Neuronal stem cell (in vitro differentiated cells): ENCODE data around the gene WDR72.

ENCODE experiments used
- DNase-seq: peaks from one replicate; pipeline ENCODE4 v3.0.0-alpha.2; 2013; ENCODE audit warnings: low spot score
- H2AFZ ChIP-seq: one replicate; pipeline ENCODE4 v1.6.1; 2013; ENCODE audit warnings: mild to moderate bottlenecking, low read length, inconsistent platforms
- H2AK5ac ChIP-seq: 2 replicates; pipeline ENCODE4 v1.6.1; 2013; ENCODE audit warnings: low read depth, mild to moderate bottlenecking, inconsistent platforms, low read length, moderate library complexity, mixed read lengths
- H2BK120ac ChIP-seq: 2 replicates; pipeline ENCODE4 v1.6.1; 2013; ENCODE audit warnings: low read depth, mild to moderate bottlenecking, inconsistent platforms, low read length, moderate library complexity, mixed read lengths
- H2BK12ac ChIP-seq: one replicate; pipeline ENCODE4 v1.6.1; 2013; ENCODE audit warnings: low read length, inconsistent platforms
- H2BK15ac ChIP-seq: 2 replicates; pipeline ENCODE4 v1.6.1; 2013; ENCODE audit warnings: mild to moderate bottlenecking, low read length, inconsistent platforms, mixed read lengths
- H2BK5ac ChIP-seq: one replicate; pipeline ENCODE4 v1.6.1; 2013; ENCODE audit warnings: inconsistent platforms, mild to moderate bottlenecking, low read length, moderate library complexity
- H3K14ac ChIP-seq: one replicate; pipeline ENCODE4 v1.6.1; 2013; ENCODE audit warnings: low read length, inconsistent platforms
- H3K18ac ChIP-seq: 2 replicates; pipeline ENCODE4 v1.6.1; 2013; ENCODE audit warnings: low read length, inconsistent platforms
- H3K23ac ChIP-seq: 2 replicates; pipeline ENCODE4 v1.6.1; 2013; ENCODE audit warnings: low read depth, mild to moderate bottlenecking, mixed read lengths, low read length, inconsistent platforms; ENCODE audit not compliant: poor library complexity
- H3K27ac ChIP-seq: replicated peaks from 3 replicates; pipeline ENCODE4 v1.5.1; 2013; ENCODE audit warnings: low read length, inconsistent platforms
- H3K27me3 ChIP-seq, 3 experiments: 2 replicates each; pipeline ENCODE4 v1.6.1; 2013; ENCODE audit warnings: low read length in 3 of 3, mild to moderate bottlenecking in 2 of 3, inconsistent platforms in 1 of 3, low read depth in 1 of 3, mixed read lengths in 1 of 3, moderate library complexity in 1 of 3; ENCODE audit not compliant: control insufficient read depth in 3 of 3, insufficient read depth in 3 of 3
- H3K36me3 ChIP-seq, 2 donors: replicated peaks in 1 of 2; 2 replicates each; pipeline ENCODE4 v1.6.1; 2013; ENCODE audit warnings: low read length in 2 of 2; ENCODE audit not compliant: control insufficient read depth in 2 of 2, insufficient read depth in 2 of 2
- H3K4ac ChIP-seq: 2 replicates; pipeline ENCODE4 v1.6.1; 2013; ENCODE audit warnings: inconsistent platforms, mild to moderate bottlenecking, low read length, moderate library complexity
- H3K4me1 ChIP-seq, 2 donors: 1 replicate in 1 of 2; 2 replicates in 1 of 2; pipeline ENCODE4 v1.6.1; 2013; ENCODE audit warnings: low read length in 2 of 2, low read depth in 1 of 2; ENCODE audit not compliant: control insufficient read depth in 2 of 2, insufficient read depth in 1 of 2
- H3K4me2 ChIP-seq: one replicate; pipeline ENCODE4 v1.6.1; 2013; ENCODE audit warnings: mild to moderate bottlenecking, low read length, inconsistent platforms; ENCODE audit not compliant: insufficient read depth, poor library complexity, severe bottlenecking
- H3K4me3 ChIP-seq, 2 donors: 2 replicates each; pipeline ENCODE4 v1.5.1; 2013; ENCODE audit warnings: low read length in 2 of 2, mild to moderate bottlenecking in 2 of 2, inconsistent platforms in 1 of 2, moderate library complexity in 1 of 2
- H3K79me1 ChIP-seq: one replicate; pipeline ENCODE4 v1.6.1; 2013; ENCODE audit warnings: low read depth, mild to moderate bottlenecking, inconsistent platforms, low read length, moderate library complexity
- H3K9ac ChIP-seq: one replicate; pipeline ENCODE4 v1.6.1; 2013; ENCODE audit warnings: mild to moderate bottlenecking, low read depth, low read length, inconsistent platforms; ENCODE audit not compliant: poor library complexity
- H3K9me3 ChIP-seq, 2 donors: replicated peaks in 1 of 2; 2 replicates each; pipeline versions ENCODE3 to v1.6.1; 2013; ENCODE audit warnings: low read length in 2 of 2, mild to moderate bottlenecking in 2 of 2, inconsistent platforms in 1 of 2, low read depth in 1 of 2, mixed read lengths in 1 of 2, moderate library complexity in 1 of 2; ENCODE audit not compliant: control insufficient read depth in 2 of 2, insufficient read depth in 1 of 2
- H4K8ac ChIP-seq: one replicate; pipeline ENCODE4 v1.6.1; 2013; ENCODE audit warnings: low read depth, mild to moderate bottlenecking, inconsistent platforms, low read length, moderate library complexity
- H4K91ac ChIP-seq: one replicate; pipeline ENCODE4 v1.6.1; 2013; ENCODE audit warnings: low read length, low read depth, mild to moderate bottlenecking, inconsistent platforms; ENCODE audit not compliant: poor library complexity
- WGBS, 2 donors: extraction: QIAGEN DNeasy Blood & Tissue Kit; methylation state at CpG; one replicate each; pipeline ENCODE4 v1.1.7; 2013; ENCODE audit warnings: missing lambda C conversion rate in 2 of 2, mixed read lengths in 1 of 2; ENCODE audit not compliant: insufficient read length in 2 of 2, insufficient replicate concordance in 1 of 2; ENCODE audit errors: extremely low coverage in 2 of 2; 5-methylcytosine and 5-hydroxymethylcytosine counted together

Gene WDR72

DNA sequence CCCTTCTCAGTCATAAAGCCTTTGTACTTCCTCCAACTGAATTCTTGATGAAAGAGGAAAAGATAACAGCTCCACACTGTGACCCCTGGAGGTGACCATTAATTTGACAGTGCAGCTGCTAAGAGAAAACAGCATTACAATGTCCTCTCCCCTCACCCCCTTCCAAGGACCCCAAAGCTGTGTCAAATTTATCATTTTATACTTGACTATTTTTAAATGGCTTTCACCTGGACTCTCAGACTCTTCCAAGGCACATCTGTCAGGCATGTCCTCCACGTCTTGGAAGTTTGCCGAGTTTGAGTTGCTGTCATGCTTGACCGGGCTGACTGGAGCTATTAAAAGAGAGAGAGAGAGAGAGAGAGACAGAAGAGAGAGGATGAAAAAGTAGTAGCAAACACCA, 236.5 kb downstream of the WDR72 start:
- Histone ChIP-seq H3K18ac (no peak overlapping the region), H4K8ac (no peak overlapping the region), H3K4me2 (no peak overlapping the region), H3K36me3 (no peaks in the 10 kb centered on the region), H3K14ac (no peak overlapping the region), H3K27me3 (no peaks in the 10 kb centered on the region), H2AFZ (no peak overlapping the region), H2AK5ac (no peak overlapping the region), H3K9me3 (no peaks in the 10 kb centered on the region), H3K4me3 (no peak overlapping the region), H3K23ac (no peak overlapping the region), H3K4ac (no peak overlapping the region), H2BK120ac (no peak overlapping the region), H2BK5ac (no peak overlapping the region), H2BK15ac (no peak overlapping the region), H3K27ac (no peak overlapping the region), H4K91ac (no peak overlapping the region), H3K4me1 (peaks cover 6 to 33% of the 10 kb centered on the region in 2 donors), H2BK12ac (no peak overlapping the region), H3K9ac (no peak overlapping the region), H3K79me1 (no peaks in the 10 kb centered on the region)
- DNase-seq = no peak
- WGBS, 2 donors = no CpG with 5 or more reads among the region's 3 CpGs

DNA sequence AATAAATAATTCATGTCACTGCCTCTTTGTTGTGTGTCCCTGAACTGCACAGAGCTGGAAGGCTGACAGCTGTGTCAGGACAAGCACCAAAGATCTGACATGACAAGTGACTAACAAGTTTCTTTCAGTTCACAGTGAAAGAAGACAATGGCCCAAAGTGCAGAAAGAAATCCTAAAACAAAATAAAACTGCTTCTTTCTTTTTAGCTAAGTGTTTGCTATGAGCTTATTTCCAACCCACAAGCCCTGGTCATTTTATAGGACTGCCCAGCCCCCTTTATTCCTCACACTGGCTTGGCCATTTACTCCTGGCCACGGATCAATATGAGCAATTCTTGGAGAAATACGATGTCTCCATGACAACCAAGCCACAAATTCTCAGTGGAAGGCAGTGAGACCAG, 238.5 kb downstream of the WDR72 start:
- Histone ChIP-seq H3K14ac (no peak overlapping the region), H4K8ac (no peak overlapping the region), H3K4me1 (peaks cover 6 to 33% of the 10 kb centered on the region in 2 donors), H3K4ac (no peak overlapping the region), H2AFZ (no peak overlapping the region), H2BK15ac (no peak overlapping the region), H3K18ac (no peak overlapping the region), H2BK5ac (no peak overlapping the region), H3K23ac (no peak overlapping the region), H3K9ac (no peak overlapping the region), H3K4me3 (no peak overlapping the region), H4K91ac (no peak overlapping the region), H3K27ac (peak overlapping the region; percentile 9), H3K79me1 (no peaks in the 10 kb centered on the region), H3K9me3 (no peaks in the 10 kb centered on the region), H2BK120ac (no peak overlapping the region), H3K27me3 (no peaks in the 10 kb centered on the region), H3K36me3 (no peaks in the 10 kb centered on the region), H2AK5ac (no peak overlapping the region), H3K4me2 (no peak overlapping the region), H2BK12ac (no peak overlapping the region)
- peak; percentile 27 for DNase-seq
- WGBS, 2 donors = no CpG with 5 or more reads among the region's 2 CpGs

DNA sequence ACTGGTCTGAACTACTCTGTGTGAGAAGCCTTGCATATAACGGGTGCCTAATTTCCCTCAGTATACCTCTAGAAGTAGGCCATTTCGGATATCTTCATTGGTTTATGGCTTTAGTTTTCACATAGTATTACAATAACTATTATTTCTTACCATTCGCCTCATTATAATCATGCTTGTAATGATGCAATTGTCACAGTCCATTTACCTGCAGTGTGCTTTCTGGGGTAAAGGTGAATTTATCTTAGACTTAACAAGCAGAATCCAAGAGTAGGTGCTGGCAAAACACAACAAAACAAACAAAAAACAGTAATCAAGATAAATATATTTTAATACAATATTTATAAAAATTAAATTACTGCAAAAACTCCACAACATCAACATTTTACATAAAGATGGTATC, 246.0 kb downstream of the WDR72 start:
- no peak overlapping the region for H3K4me2 ChIP-seq
- no peak overlapping the region for H2AFZ ChIP-seq
- no peaks in the 10 kb centered on the region for H3K9me3 ChIP-seq
- no peaks in the 10 kb centered on the region for H3K36me3 ChIP-seq
- no peaks in the 10 kb centered on the region for H3K4me1 ChIP-seq
- no peak overlapping the region for H2BK12ac ChIP-seq
- no peaks in the 10 kb centered on the region for H3K79me1 ChIP-seq
- H2BK120ac ChIP-seq = no peak overlapping the region
- H3K27me3 ChIP-seq = no peaks in the 10 kb centered on the region
- H2BK5ac ChIP-seq = no peak overlapping the region
- no peak overlapping the region for H4K91ac ChIP-seq
- no peak overlapping the region for H2BK15ac ChIP-seq
- no peak overlapping the region for H3K4ac ChIP-seq
- H3K23ac ChIP-seq = no peak overlapping the region
- no CpG with 5 or more reads among the region's 3 CpGs for WGBS, 2 donors
- H2AK5ac ChIP-seq = no peak overlapping the region
- H3K9ac ChIP-seq = no peak overlapping the region
- no peak for DNase-seq
- H3K27ac ChIP-seq = no peak overlapping the region
- no peak overlapping the region for H3K14ac ChIP-seq
- no peak overlapping the region for H3K4me3 ChIP-seq
- no peak overlapping the region for H3K18ac ChIP-seq
- H4K8ac ChIP-seq = no peak overlapping the region

DNA sequence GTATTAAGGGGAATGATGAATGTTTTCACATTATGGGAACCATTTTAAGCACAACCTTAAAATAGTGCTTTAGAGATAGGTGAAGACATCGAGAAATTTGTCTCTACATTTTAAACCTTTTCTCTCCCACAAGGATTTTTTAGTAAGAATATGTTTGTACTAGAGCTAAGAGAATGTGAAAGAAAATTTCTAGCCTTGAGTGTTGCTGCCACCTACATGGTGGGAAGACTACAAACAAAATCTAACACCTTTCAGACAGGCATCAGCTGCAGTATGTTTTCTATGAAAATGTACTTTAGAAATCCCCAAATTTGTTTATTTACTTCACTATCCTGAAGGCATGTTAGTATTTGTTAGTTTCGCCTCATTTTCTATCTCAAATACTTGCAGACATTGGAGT, 247.4 kb downstream of the WDR72 start:
- Histone ChIP-seq H2AK5ac (no peak overlapping the region), H3K9me3 (no peaks in the 10 kb centered on the region), H3K23ac (no peak overlapping the region), H2BK15ac (no peak overlapping the region), H3K36me3 (no peaks in the 10 kb centered on the region), H2BK5ac (no peak overlapping the region), H3K14ac (no peak overlapping the region), H3K27ac (no peak overlapping the region), H2AFZ (no peak overlapping the region), H3K27me3 (no peaks in the 10 kb centered on the region), H2BK12ac (no peak overlapping the region), H3K79me1 (no peaks in the 10 kb centered on the region), H4K91ac (no peak overlapping the region), H3K4me3 (no peak overlapping the region), H3K4me2 (no peak overlapping the region), H3K9ac (no peak overlapping the region), H3K4me1 (no peaks in the 10 kb centered on the region), H4K8ac (no peak overlapping the region), H2BK120ac (no peak overlapping the region), H3K4ac (no peak overlapping the region), H3K18ac (no peak overlapping the region)
- DNase-seq = no peak
- no CpG with 5 or more reads among the region's 2 CpGs for WGBS, 2 donors
